HG03045 (cell line): ENCODE results near the gene F2RL2.

ENCODE experiments used
- ATAC-seq: cut with Tn5 transposase; IDR thresholded peaks from one replicate; pipeline ENCODE4 v1.9.1; 2021; ENCODE audit warnings: mild to moderate bottlenecking, moderate library complexity; ENCODE audit not compliant: unreplicated experiment

Gene F2RL2, protein sequence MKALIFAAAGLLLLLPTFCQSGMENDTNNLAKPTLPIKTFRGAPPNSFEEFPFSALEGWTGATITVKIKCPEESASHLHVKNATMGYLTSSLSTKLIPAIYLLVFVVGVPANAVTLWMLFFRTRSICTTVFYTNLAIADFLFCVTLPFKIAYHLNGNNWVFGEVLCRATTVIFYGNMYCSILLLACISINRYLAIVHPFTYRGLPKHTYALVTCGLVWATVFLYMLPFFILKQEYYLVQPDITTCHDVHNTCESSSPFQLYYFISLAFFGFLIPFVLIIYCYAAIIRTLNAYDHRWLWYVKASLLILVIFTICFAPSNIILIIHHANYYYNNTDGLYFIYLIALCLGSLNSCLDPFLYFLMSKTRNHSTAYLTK

DNA sequence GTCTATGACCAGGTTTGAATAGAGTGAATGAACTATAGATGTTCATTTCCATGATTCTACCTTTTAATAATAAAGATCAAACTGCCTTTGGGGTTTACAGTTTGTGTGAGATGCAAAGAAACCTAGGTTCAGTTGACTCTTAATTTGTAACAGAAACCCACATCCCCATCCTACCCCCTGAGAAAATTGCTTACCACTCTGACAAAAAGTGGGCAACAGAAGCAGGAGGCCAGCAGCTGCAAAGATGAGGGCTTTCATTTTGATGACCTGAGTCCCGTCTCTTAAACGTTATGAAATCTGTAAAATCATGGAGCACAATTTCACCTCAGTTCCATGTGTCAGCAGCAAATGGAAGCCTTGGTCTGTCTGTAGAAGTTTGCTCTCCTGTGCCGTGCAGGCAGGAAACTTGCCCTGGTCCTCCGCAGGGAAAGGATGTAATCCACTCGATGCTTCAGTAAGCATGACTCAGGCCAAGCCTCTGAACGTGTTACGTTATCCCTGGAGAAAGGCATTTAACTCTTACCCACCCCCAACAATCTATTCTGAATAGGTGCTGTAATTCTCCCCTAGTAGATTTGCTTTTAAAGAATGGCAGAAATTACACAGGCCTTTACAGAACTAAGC is at the start of gene F2RL2:
Gene F2RL2, minus strand, starts transcription at position 431 of the 624 bp plus-strand sequence. Its CDS starts 173 bp downstream, at position 258.
- no peak for ATAC-seq

DNA sequence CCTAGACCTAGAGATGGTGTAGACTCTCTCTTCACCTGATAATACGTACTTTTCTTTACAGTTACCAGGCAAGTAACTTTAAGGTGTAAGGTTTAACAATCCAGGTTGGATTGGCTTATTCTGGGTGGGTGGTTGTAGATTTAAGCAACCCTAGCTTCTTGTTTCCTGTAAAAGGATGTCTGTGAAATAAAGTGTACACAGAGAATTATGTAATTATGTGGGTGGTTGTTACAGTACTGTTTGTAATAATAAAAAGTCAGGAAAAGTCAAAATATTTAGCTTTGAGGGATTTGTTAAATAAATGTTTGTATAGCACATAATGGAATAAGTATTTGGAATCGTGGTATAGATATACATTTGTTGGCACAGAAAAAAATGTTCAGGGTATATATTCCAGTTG is 49.0 kb upstream of the F2RL2 start:
- no peak for ATAC-seq

DNA sequence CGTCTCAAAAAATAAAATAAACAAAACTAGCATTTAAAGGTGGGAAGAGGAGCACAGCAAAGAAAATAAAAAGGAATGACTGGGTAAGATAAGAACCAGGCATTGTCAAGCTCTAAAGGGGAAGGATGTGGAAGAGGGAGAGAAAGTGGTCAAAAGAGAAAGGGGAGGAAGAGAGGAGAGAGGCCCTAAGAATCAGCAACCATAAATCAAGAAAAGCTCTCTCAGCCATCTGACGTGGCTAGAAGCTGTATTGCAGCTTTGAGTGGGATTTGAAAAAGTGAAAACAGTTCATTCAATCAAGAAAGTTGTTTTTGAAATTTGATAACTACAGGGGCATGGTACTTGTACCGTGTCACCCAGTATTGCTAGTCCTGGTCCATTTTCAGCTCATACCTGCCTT is 47.3 kb upstream of the F2RL2 start:
- no peak for ATAC-seq

DNA sequence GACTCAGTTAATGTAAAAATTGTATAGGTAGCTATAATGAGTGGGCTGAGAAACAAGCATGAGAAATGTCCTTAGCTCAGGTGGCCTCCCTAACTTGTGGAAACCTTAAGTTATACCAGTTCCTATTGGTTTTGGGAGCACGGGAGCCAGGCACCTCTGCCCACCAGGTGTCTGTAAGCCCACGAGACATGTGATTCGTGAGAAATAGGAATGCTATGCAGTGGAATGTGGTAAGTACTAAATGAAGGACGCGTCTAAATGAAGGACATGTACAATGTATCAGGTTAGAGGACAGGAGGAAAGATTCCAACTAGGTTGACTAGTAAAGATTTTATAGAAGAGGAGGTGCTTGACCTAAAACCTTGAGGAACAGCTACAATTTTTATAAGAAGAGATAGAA is 46.0 kb upstream of the F2RL2 start:
- no peak for ATAC-seq

DNA sequence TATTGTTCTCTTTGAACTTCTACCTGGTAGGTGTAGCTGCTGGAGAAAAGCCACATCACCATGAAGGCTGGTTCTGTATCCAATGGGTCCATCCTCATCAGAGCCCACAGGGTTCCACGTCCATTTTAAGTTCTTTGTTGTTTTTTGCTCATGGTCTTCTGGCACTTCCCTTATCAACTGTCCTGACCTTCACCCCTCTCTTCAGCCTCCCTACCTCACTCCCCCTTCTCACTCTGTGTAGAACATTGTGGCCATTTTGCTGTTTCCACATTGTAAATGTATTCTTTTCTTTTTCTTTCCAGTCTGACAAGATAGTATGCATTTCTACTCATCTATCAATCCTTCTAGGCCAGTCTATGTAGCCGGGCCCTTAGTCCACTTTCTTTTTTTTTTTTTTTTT is 44.3 kb upstream of the F2RL2 start:
- ATAC-seq = no peak

DNA sequence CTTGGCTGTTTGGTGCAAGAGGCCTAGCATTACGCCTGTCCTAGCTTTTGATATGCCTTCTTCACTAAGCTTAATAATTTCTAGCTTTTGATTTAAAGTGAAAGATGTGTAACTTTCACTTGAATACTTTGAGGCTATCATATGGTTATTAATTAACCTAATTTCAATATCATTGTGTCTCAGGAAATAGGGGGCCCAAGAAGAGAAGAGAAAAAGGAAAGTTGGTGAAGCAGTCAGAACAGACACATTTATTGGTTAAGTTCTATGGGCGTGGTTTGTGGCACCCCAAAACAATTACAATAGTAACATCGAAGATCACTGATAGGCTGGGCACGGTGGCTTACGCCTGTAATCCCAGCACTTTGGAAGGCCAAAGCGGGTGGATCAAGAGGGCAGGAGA is 40.9 kb upstream of the F2RL2 start:
- ATAC-seq = no peak

DNA sequence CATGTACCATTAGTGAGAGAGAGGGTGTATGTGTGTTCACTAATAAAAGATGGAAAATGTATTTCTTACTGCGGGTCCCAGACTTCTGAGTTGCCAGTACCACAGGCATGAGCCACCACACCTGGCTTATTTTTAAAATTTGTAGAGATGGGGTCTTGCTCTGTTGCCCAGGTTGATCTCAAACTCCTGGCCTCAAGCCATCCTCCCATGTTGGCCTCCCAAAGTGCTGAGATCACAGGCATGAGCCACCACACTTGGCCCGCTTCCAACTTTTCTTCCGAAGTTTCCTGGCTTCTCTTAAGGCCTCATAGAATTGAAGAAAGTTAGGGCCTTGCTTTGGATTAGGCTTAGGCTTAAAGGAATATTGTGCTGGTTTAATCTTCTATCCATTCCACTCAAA is 40.4 kb upstream of the F2RL2 start:
- no peak for ATAC-seq

DNA sequence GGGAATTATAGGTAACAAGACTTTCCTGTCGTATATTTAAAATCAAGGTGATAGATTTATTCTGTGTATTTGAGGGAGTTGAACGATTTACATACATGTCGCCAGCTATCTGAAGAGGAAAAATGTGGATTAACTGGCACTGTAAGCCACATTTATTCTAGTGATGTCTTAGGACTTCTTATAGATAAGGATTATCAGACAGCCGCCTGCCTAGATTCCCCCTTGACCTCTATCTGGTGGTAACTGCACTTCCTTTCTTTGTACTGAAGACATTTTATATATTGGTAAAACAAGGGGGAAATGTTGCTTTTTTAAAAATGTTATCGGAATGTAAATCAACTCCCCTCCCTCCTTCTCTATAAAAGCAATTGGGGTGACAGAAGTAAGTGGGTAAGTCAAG is 39.3 kb upstream of the F2RL2 start:
- no peak for ATAC-seq

DNA sequence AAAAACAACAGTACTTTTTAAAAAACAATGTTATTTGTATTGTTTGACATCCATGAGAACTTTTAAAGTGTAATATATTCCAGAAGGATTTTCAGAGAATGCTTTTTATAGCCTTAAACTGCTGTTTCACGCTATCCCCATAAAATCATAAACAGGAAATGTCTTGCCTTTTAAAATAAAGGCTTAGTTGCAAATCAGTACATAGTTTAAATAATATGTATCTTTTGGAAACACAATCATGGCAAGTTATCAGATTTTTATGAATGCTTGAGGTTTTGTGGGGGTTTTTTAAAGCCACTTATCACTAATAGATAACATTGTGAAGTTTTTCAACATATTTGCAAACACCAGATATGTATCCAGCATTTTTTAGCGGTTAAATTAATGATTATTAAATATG is 37.2 kb upstream of the F2RL2 start:
- no peak for ATAC-seq

DNA sequence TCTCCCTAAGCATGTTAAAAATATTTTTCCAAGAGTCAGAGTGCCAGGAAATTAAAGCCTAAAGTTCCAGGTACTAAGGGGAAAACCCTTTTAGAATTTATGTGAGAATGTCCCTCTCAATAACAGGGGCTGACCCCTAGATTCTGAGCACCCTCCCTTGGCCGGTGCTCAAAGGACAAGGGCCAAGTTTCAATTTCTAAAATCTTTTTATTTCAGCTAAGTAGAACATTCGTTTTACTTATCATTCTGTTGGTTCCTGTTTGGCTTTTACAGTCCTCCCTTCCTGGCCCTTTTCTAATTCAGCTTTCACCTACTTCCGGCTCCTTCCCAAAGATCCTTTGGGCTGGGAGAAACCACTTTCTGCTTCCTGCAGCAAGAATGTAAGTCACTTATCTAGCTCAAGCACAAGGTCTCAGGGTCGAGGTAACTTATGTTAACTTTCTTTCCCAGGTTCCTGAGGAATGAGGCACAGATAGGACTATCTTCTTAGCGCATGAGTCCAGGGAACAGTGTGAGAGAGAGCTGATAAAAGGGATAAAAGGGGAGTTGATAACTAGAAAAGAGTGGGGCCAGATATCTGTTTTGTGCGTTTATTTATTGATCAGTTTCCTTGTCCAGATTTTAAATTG is 34.6 kb upstream of the F2RL2 start:
- ATAC-seq = no peak

DNA sequence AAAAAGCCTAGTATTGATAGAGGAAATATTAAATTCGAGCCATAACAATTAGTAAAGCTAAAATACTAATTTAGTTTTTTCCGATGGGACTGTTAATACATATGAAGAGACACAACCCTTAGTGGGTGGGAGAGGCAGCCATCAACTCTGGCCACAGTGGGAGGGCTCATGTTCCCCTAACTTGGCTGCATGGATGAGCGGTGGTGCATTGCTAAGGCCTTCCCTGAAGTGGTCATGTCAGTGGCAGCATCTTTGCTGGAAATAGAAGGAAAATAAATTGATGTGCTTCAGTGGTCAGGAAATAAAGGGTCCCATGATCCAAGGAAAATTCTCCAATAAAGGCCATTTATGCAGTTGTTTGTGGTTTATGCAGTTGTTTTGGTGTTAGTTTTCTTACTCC is 33.9 kb upstream of the F2RL2 start:
- ATAC-seq = no peak

DNA sequence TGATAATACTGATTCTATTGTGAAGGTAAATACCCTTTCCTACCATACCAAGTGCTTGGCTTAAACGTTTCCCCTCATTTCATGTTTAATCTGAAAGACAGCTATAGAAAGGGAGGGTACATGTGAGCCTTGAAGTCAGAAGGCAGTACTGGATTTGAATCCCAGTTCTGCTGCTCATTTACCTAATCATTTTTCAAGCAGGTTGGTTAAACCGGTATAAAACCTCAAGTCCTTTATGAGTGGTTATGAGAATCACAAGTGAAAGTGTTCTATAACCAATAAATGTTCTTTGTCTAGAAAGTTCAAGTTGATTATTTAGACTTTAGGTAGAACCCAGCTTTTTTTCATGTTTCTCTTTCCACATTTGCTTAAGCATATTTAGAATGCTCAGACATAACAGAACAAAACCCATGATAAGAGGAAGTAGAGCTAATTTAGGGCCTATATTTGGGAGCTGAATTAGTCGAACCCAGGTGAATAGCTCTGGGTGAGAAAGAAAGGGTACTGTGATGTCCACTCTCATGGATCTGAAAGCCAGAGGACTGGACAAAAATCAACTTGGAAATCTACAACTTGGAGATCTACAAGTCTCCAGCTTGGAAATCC is 29.7 kb upstream of the F2RL2 start:
- ATAC-seq = no peak

DNA sequence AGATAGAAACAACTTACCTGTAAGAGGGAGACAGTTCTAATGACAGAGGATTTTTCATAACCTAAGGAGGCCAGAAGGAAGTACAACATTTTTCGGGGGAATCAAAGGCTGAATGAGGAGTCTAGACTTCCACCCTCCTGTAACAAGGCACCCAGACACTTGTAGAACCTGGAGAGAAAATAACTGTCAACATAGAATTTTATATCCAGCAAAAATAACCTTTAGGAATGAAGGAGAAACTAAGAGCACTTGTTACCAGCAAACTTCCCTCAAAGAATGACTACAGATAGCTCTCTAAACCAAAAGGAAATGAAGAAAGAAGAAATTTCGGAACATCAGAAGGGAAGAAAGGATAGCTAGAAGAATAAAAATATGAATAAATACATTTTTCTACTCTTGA is 25.9 kb upstream of the F2RL2 start:
- ATAC-seq = no peak

DNA sequence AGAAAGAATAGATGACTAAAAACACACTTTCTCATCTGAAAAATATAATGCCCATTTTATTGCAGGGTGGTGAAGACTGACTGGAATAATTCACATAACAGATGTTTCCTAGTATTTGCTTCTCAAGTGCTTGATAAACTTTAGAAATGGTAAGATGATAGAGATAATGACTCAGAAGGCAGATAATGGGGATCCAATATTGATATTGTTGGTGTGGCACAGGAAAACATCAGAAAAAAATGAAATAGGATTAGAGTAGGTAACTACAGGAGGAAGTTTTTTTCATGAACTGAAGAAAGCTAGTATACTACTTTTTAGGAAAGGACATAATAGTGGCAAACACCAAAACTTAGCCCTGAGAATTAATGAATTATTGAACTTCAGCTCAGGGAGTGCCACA is 20.2 kb upstream of the F2RL2 start:
- ATAC-seq = no peak

DNA sequence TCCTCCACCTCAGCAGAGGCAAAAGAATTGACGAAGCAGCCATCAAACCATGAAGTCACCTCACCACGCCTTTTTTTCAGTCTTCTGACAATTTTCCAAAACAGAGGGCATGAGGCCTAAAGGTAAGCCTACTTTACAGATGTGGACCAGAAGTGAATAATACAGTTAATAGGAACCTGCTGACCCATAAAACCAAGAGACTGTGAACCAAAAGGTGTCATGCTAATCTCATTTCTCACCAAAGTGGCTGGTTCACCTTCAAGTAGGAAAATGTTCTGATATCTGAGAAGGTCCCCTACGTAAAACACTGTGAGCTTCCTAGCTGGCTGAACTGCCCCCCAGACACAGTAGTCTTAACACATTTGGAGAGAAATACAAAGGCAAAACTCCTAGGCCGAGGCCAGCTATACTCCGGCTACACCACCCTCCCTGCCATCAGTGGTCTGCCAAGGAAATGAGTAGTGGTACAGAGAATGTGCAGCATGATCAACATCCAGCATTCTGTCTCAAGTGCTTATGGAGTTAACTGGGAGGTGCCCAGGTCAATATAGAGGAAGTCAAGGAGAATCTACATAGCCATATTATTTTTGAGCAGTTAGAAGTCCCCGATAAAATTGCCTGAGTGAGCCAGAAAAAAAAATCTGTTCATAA is 19.3 kb upstream of the F2RL2 start:
- ATAC-seq = no peak

DNA sequence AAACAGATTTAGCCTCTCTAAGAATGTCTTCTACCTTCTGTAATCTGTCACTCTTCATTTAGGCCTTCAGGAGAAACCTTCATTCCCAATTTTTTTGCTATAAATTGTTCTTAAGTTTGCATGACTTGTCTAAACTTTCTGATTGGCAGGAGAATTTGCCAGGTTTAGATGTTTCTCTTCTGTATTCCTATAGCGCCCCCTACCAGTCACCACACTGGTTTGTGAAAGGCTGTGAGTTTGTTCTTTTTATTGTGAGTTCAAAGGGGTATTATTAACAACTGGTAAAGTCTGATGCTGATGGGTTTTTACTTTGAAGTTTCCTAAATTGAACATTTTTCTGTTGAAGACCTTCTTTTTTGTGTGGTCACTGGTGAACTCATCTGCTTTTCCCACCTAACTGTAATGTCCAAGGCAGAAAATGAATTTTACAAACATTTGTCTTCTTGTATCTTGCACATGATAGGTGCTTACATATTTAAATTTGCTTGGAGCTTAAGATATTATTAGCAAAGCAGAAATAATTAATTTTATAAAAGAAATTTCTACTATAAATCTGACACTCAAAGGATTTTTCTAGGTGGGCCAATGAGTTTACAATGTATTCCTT is 18.4 kb upstream of the F2RL2 start:
- no peak for ATAC-seq

DNA sequence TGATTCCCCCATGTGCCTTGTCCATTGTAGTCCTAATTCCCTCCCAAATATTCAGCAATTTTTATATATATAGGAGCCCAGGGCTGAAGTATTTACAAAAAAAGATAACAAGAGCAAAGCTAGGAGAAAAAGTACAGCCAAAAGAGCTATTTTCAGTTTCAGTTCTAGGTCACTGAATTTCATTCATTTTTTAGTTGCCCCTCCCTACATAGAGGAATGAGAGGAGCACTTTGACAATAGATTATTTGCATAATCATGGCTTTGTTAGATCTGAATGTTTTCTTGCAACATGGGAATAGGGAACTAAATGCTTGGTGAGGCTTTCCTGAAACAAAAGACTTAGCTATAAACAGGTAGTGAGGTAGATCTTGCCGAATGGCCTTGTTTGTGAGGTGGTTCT is 15.3 kb upstream of the F2RL2 start:
- no peak for ATAC-seq

DNA sequence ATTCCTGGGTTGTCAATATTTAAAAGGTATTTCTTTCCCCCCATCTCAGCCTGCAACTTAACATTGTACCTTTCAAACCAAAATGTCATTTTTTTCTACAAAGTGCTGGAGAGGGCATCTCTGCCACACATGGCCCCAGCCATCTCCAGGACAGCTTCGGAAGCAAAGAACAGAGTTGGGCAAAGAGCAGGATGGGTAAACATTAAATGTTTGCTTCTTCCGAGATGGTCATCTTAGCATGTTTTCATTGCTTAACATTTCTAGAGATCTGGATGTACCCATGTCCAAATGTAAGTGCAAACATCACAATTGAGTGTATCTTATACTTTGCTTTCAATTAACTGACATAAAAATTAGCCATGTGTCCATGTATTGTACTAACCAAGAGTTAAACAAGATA is 14.3 kb upstream of the F2RL2 start:
- no peak for ATAC-seq

DNA sequence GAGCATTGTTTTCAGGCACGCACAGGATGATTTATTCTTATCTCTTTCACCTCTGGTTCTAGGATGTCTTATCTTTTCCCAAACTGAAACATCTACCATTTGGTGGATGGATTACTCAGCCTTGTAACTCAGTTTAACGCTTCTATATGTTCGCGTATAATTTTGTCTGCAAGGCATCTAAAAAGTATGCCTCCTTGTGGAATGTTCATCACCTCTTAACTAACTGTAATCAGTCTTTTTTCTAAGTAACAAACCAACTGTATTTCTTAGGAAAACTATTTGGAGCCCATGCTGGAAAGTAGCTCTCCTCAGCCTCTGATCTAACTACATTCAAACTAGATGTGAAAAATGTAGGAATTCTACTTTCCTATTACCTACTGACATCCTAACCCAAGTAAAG is 11.5 kb upstream of the F2RL2 start:
- no peak for ATAC-seq

DNA sequence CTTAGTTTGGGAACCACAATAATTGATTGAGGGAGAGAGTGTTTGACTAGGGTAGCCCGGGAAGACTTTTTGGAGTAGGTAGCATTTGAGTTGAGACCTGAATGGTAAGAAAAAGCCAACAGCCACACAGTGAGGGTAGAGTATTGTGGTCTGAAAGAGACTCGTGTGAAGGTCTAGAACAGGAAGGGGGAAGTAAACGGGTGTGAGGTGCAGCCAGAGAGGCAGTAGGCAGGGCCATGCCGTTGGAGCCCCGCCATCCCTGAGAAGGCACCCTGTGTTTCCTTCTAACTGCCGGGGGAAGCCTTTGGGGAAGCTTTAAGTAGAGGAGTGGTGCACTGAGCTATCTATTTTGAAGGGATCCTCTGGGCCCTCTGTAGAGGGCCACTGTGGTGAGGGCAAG is 3.5 kb upstream of the F2RL2 start:
- no peak for ATAC-seq
